ENCODE results near the gene ARHGDIA.

Gene ARHGDIA

DNA sequence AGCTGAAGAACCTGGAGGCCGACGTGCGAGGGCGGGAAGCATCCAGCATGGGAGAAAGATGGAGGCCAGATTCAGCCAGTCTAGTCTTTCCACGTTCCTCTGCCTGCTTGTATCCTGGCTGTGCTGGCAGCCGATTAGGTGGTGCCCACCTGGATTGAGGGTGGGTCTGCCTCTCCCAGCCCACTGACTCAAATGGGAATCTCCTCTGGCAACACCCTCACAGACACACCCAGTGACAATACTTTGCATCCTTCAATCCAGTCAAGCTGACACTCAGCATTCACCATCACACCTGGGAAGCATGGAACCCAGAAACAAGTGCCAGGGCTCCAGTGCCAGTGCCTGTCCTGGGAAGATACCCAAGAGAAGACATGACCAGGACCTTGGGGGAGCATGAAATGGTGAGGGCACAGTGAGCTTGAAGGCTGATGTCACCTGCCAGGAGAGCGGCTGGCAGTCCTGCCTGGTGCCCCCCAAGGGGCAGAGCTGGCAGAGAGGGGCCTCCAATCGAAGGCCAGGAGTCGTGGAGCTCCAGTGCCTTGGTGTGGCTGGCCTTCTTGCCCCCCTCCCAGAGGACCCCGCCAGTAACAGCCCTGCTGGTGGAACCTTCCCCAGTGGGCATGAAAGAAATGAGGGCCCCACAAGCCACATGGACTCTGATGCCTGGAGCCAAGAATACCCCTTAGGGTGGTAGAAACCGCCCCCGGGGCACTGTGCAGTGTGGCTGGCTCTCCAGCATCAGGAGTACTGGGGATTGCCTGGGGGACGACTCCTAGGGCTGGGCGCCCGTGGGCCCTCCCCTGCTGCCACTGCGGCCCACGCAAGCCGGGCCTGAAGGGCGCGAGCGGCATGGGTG, 30.3 kb upstream of the ARHGDIA start:
- DNase-seq (ENCODE audit: low read depth in 1 of 2, low spot score in 1 of 2): no peak
- H3K27me3 ChIP-seq (ENCODE audit: insufficient read depth, poor library complexity, severe bottlenecking): peaks cover 5% of the 10 kb centered on the region
- H3K4me3 ChIP-seq (replicated peaks; ENCODE audit: insufficient read depth, low read length): no peak overlapping the region
- TF ChIP-seq, protein P1, sequence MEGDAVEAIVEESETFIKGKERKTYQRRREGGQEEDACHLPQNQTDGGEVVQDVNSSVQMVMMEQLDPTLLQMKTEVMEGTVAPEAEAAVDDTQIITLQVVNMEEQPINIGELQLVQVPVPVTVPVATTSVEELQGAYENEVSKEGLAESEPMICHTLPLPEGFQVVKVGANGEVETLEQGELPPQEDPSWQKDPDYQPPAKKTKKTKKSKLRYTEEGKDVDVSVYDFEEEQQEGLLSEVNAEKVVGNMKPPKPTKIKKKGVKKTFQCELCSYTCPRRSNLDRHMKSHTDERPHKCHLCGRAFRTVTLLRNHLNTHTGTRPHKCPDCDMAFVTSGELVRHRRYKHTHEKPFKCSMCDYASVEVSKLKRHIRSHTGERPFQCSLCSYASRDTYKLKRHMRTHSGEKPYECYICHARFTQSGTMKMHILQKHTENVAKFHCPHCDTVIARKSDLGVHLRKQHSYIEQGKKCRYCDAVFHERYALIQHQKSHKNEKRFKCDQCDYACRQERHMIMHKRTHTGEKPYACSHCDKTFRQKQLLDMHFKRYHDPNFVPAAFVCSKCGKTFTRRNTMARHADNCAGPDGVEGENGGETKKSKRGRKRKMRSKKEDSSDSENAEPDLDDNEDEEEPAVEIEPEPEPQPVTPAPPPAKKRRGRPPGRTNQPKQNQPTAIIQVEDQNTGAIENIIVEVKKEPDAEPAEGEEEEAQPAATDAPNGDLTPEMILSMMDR (IDR thresholded peaks at IDR 0.05; ENCODE audit: insufficient read depth, low read length): no peak
- TF ChIP-seq GABPA (IDR thresholded peaks at IDR 0.05; ENCODE audit: low read depth) (no peak), POLR2AphosphoS5 (IDR thresholded peaks at IDR 0.05; ENCODE audit: low read depth) (no peak; the same call in 1 of the 2 replicates), SPI1 (IDR thresholded peaks at IDR 0.05; ENCODE audit: borderline replicate concordance, low read depth) (no peak)
- TF ChIP-seq, protein P2, sequence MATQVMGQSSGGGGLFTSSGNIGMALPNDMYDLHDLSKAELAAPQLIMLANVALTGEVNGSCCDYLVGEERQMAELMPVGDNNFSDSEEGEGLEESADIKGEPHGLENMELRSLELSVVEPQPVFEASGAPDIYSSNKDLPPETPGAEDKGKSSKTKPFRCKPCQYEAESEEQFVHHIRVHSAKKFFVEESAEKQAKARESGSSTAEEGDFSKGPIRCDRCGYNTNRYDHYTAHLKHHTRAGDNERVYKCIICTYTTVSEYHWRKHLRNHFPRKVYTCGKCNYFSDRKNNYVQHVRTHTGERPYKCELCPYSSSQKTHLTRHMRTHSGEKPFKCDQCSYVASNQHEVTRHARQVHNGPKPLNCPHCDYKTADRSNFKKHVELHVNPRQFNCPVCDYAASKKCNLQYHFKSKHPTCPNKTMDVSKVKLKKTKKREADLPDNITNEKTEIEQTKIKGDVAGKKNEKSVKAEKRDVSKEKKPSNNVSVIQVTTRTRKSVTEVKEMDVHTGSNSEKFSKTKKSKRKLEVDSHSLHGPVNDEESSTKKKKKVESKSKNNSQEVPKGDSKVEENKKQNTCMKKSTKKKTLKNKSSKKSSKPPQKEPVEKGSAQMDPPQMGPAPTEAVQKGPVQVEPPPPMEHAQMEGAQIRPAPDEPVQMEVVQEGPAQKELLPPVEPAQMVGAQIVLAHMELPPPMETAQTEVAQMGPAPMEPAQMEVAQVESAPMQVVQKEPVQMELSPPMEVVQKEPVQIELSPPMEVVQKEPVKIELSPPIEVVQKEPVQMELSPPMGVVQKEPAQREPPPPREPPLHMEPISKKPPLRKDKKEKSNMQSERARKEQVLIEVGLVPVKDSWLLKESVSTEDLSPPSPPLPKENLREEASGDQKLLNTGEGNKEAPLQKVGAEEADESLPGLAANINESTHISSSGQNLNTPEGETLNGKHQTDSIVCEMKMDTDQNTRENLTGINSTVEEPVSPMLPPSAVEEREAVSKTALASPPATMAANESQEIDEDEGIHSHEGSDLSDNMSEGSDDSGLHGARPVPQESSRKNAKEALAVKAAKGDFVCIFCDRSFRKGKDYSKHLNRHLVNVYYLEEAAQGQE (IDR thresholded peaks at IDR 0.05; ENCODE audit: insufficient replicate concordance, low read depth): no peak
- no peak overlapping the region for H3K27ac ChIP-seq (replicated peaks)

GRCh38 chr17:81900181-81900820, 29.2 kb upstream of the ARHGDIA start:
- Histone ChIP-seq H3K27ac (replicated peaks) (no peak overlapping the region), H3K4me3 (replicated peaks; ENCODE audit: insufficient read depth, low read length) (no peak overlapping the region), H3K27me3 (ENCODE audit: insufficient read depth, poor library complexity, severe bottlenecking) (peaks cover 5% of the 10 kb centered on the region)
- TF ChIP-seq, protein P1 (IDR thresholded peaks at IDR 0.05; ENCODE audit: insufficient read depth, low read length): no peak
- TF ChIP-seq GABPA (IDR thresholded peaks at IDR 0.05; ENCODE audit: low read depth) (no peak), SPI1 (IDR thresholded peaks at IDR 0.05; ENCODE audit: borderline replicate concordance, low read depth) (no peak), POLR2AphosphoS5 (IDR thresholded peaks at IDR 0.05; ENCODE audit: low read depth) (no peak)
- TF ChIP-seq, protein P2 (IDR thresholded peaks at IDR 0.05; ENCODE audit: insufficient replicate concordance, low read depth): no peak
- no peak for DNase-seq (ENCODE audit: low read depth in 1 of 2, low spot score in 1 of 2)

- TF ChIP-seq POLR2AphosphoS5 (IDR thresholded peaks at IDR 0.05; ENCODE audit: low read depth): 0 out of 2 replicates have a peak, but pooled peaks have one; percentile 11
- TF ChIP-seq, protein P1 (IDR thresholded peaks at IDR 0.05; ENCODE audit: insufficient read depth, low read length): no peak
- TF ChIP-seq GABPA (IDR thresholded peaks at IDR 0.05; ENCODE audit: low read depth): no peak
- TF ChIP-seq, protein P2 (IDR thresholded peaks at IDR 0.05; ENCODE audit: insufficient replicate concordance, low read depth): no peak
- no peak overlapping the region for H3K4me3 ChIP-seq (replicated peaks; ENCODE audit: insufficient read depth, low read length)
- peaks cover 5% of the 10 kb centered on the region for H3K27me3 ChIP-seq (ENCODE audit: insufficient read depth, poor library complexity, severe bottlenecking)
- no peak overlapping the region for H3K27ac ChIP-seq (replicated peaks)
- DNase-seq (ENCODE audit: low read depth in 1 of 2, low spot score in 1 of 2): no peak
Observed at GRCh38 chr17:81899514-81900166, 28.5 kb upstream of the ARHGDIA start.

All from HL-60 (cell line).